Thyroid gland (tissue), 4 donors: ENCODE data around the gene KIF17. TPM values are rescaled to one million over a fixed set of nuclear protein-coding genes. Genes with fewer than 3 reads are reported as not detected.

Source experiments
- DNase-seq, 2 donors: peaks; one replicate each; pipeline ENCODE4 v3.0.0-alpha.2; 2019
- H3K27ac ChIP-seq, 3 donors: fragments of 200-600 bp; sonication (generic); 1 replicate in 2 of 3; 2 replicates in 1 of 3; pipeline ENCODE4 v1.5.1; 2016 to 2019; ENCODE audit warnings: mild to moderate bottlenecking in 1 of 3, moderate library complexity in 1 of 3
- H3K27me3 ChIP-seq: fragments of 200-600 bp; sonication (generic); one replicate; pipeline ENCODE4 v1.5.1; 2019
- H3K36me3 ChIP-seq, 2 donors: fragments of 200-600 bp; sonication (generic); one replicate each; pipeline ENCODE4 v1.5.1; 2016 to 2019
- H3K4me1 ChIP-seq, 2 donors: fragments of 200-600 bp; sonication (generic); one replicate each; pipeline ENCODE4 v1.5.1; 2017 to 2019
- H3K4me3 ChIP-seq, 3 donors: fragments of 200-600 bp; sonication (generic); replicated peaks in 1 of 3; 1 replicate in 2 of 3; 2 replicates in 1 of 3; pipeline ENCODE4 v1.5.1; 2016; ENCODE audit warnings: mild to moderate bottlenecking in 1 of 3
- H3K9me3 ChIP-seq: fragments of 200-600 bp; sonication (generic); one replicate; pipeline ENCODE4 v1.5.1; 2017
- CTCF ChIP-seq, 6 experiments: fragments of 200-600 bp in 3 of 6; fragments of 450-650 bp in 3 of 6; sonication (generic) in 3 of 6; IDR thresholded peaks; one replicate each; pipeline ENCODE4 v1.5.1; 2016 to 2019; ENCODE audit warnings: antibody characterized with exemption in 6 of 6, mild to moderate bottlenecking in 2 of 6, inconsistent platforms in 1 of 6, moderate library complexity in 1 of 6
- POLR2A ChIP-seq, 2 donors: fragments of 450-650 bp; IDR thresholded peaks; one replicate each; pipeline ENCODE4 v1.6.1; 2017; ENCODE audit warnings: antibody characterized with exemption in 2 of 2, mild to moderate bottlenecking in 2 of 2, moderate library complexity in 1 of 2
- WGBS, 2 donors: methylation state at CpG; one replicate each; pipeline ENCODE4 v1.1.5; 2017; 5-methylcytosine and 5-hydroxymethylcytosine counted together
- intact Hi-C: fragments of 100-400 bp; cut with DNase I; formaldehyde crosslinking; loops from one replicate; pipeline ENCODE4 v1.15.1; 2023
- total RNA-seq, 4 donors: library from RNA; depleted of rRNA; stranded (reverse); fragments of >200 nt; gene quantifications; one replicate each; pipeline ENCODE4 v1.2.3, GENCODE V29; 2016

The KIF17 gene
- total RNA-seq, 4 donors from 2014 or later, result 7.5 to 11.5 (median 8.6) TPM

GRCh38 chr1:20686883-20687725 is 30.7 kb downstream of the KIF17 start:
- TF ChIP-seq CTCF (IDR thresholded peaks at IDR 0.05) (no peak), POLR2A (IDR thresholded peaks at IDR 0.05) (no peak)
- H3K27ac ChIP-seq, result peak overlapping the region in 1 of 3 donors; percentile 72
- H3K4me3 ChIP-seq, result no peak overlapping the region
- WGBS, 2 donors, result 69 to 89% methylated on average over 17 to 18 of the region's 26 CpGs
- no peaks in the 10 kb centered on the region for H3K27me3 ChIP-seq
- no peaks in the 10 kb centered on the region for H3K9me3 ChIP-seq
- peaks cover 0 to 24% of the 10 kb centered on the region in 2 donors for H3K4me1 ChIP-seq
- peak in 1 of 2 donors; percentile 26 for DNase-seq
- intact Hi-C loops, result no loop called here
- no peaks in the 10 kb centered on the region for H3K36me3 ChIP-seq

- DNase-seq, result no peak
- Histone ChIP-seq H3K4me3 (no peak overlapping the region), H3K9me3 (no peaks in the 10 kb centered on the region), H3K36me3 (no peaks in the 10 kb centered on the region), H3K27me3 (no peaks in the 10 kb centered on the region), H3K27ac (peak overlapping the region; percentile 41 to 74 (median 72)), H3K4me1 (peaks cover 0 to 24% of the 10 kb centered on the region in 2 donors)
- no peak for TF ChIP-seq CTCF (IDR thresholded peaks at IDR 0.05)
- no peak for TF ChIP-seq POLR2A (IDR thresholded peaks at IDR 0.05)
- intact Hi-C loops, result no loop called here
- 82 to 97% methylated on average over 10 to 11 of the region's 12 CpGs for WGBS, 2 donors
These were observed 32.1 kb downstream of the KIF17 start for GRCh38 chr1:20685741-20686140.

- peak; percentile 24 to 31 for DNase-seq
- TF ChIP-seq CTCF (IDR thresholded peaks at IDR 0.05) (no peak), POLR2A (IDR thresholded peaks at IDR 0.05) (peak in 1 of 2 donors; percentile 29)
- Histone ChIP-seq H3K9me3 (no peaks in the 10 kb centered on the region), H3K36me3 (no peaks in the 10 kb centered on the region), H3K27ac (peak overlapping the region; percentile 72 to 76 (median 74)), H3K27me3 (no peaks in the 10 kb centered on the region), H3K4me1 (peaks cover 0 to 24% of the 10 kb centered on the region in 2 donors), H3K4me3 (peak overlapping the region in 1 of 3 donors; percentile 13)
- 80 to 82% methylated on average over 20 to 21 of the region's 21 CpGs for WGBS, 2 donors
- intact Hi-C loops, result no loop called here
These were observed 32.6 kb downstream of the KIF17 start for GRCh38 chr1:20685099-20685662.

- intact Hi-C loops, result no loop called here
- no peak for TF ChIP-seq CTCF (IDR thresholded peaks at IDR 0.05)
- no peak for TF ChIP-seq POLR2A (IDR thresholded peaks at IDR 0.05)
- Histone ChIP-seq H3K27me3 (no peaks in the 10 kb centered on the region), H3K4me1 (peaks cover 0 to 21% of the 10 kb centered on the region in 2 donors), H3K36me3 (no peaks in the 10 kb centered on the region), H3K9me3 (no peaks in the 10 kb centered on the region), H3K27ac (peak overlapping the region; percentile 72 to 76 (median 74)), H3K4me3 (peak overlapping the region in 1 of 3 donors; percentile 13)
- WGBS, 2 donors, result 89 to 90% methylated on average over 6 to 14 of the region's 14 CpGs
- DNase-seq, result no peak
These were observed 33.2 kb downstream of the KIF17 start for GRCh38 chr1:20684651-20685050.
